SH-SY5Y (cell line): ENCODE data around the gene KIAA1958.

ENCODE experiments used
- GATA2 ChIP-seq: IDR thresholded peaks from 2 replicates; pipeline ENCODE4 v1.6.1; 2011; ENCODE audit warnings: mild to moderate bottlenecking, low read depth, low read length
- GATA3 ChIP-seq: IDR thresholded peaks from 2 replicates; pipeline ENCODE4 v1.6.1; 2011; ENCODE audit warnings: low read depth, mild to moderate bottlenecking, low read length, moderate library complexity

Gene KIAA1958

GRCh38 chr9:112486221-112487007 is at the start of gene KIAA1958:
Gene KIAA1958, plus strand, starts transcription at chr9:112486827. Its CDS starts 87,254 bp downstream, at chr9:112574081.
- TF ChIP-seq GATA3, result no peak
- TF ChIP-seq GATA2, result no peak

- no peak for TF ChIP-seq GATA3
- TF ChIP-seq GATA2, result no peak
Observed at GRCh38 chr9:112437406-112437805, 49.2 kb upstream of the KIAA1958 start.

DNA sequence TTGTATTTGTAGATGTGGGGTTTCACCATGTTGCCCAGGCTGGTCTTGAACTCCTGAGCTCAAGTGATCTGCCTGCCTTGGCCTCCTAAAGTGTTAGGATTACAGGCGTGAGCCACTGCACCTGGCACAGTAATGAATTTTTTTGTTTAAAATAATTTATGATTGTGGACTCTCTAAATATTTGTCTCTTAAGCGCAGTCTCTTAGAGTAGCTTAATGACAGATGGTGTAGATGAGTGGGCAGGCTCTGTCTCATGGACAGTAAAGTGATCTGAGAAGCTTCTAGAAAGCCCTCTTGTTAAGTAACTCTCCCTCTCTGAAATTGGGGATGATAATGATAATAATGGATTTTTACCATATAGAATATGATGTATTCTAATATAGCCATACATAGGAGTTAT is 47.5 kb upstream of the KIAA1958 start:
- TF ChIP-seq GATA3, result no peak
- TF ChIP-seq GATA2, result no peak

DNA sequence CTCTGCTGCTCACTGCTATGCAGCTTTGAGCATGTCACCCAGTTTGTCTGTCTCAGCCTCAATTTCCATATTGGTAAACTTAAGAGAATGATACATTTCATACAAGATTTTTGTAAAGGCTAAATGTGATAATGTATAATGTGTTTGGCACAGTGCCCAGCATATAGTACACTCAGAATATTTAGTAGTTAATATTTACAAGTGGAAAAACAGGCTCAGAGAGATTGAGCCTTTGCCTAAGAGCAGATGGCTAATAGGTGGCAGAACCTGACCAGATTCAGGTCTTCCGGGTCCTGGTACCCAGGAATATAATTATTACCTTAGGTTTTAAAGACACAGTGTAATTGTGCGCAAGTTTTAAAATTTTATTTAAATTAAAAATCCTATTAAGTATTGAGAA is 46.8 kb upstream of the KIAA1958 start:
- no peak for TF ChIP-seq GATA3
- no peak for TF ChIP-seq GATA2

DNA sequence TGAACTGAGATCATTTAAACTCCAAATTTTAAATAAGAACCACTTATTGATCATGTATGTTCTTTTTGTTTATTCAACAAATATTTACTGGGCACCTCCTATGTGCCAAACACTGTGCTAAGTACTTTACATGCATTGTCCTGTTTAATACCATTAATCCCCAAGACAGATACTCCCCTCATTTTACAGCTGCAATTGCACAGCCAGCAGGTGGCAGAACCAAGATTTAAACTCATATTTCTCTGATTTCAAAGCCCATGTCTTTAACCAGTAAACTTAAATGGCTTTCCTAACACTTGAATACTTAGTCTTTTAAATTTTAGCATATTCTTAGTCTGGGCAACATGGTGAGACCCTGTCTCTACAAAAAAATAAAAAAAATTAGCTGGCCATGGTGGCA is 43.4 kb upstream of the KIAA1958 start:
- TF ChIP-seq GATA2 (no peak), GATA3 (no peak)

DNA sequence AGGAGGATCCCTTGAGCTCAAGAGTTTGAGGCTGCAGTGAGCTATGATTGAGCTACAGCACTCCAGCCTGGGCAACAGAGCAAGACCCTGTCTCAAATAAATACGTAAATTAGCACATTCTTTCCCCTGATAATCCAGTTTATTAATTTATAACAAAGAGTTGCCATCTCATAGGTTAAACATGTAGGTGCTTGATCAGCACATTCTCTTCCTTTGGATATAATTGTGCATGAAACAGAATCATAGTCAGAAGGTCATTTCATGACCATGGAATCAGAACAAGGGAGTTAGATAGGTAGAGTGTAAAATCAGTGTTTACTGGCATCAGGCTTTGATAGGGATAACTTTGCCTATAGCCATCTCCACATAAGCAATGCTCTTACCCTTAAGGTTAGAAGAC is 43.0 kb upstream of the KIAA1958 start:
- no peak for TF ChIP-seq GATA3
- no peak for TF ChIP-seq GATA2

- no peak for TF ChIP-seq GATA2
- TF ChIP-seq GATA3, result no peak
Observed at GRCh38 chr9:112445196-112445595, 41.4 kb upstream of the KIAA1958 start.

DNA sequence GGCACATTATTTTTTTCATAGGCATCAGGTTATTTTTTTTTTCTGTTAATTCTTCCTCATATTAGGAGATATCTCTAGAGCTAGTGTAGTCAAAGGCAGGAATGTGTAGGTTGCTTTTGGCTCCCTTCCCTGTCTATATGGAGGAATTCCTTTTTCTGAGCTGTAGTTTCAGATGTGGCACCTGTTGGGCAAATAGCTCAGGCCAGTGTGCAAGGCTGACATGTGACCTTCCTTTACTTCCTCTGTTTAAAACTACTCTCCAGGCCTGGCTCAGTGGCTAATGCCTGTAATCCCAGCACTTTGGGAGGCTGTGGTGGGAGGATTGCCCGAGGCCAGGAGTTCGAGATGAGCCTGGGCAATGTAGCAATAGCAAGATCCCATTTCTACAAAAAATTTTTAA is 40.5 kb upstream of the KIAA1958 start:
- no peak for TF ChIP-seq GATA3
- no peak for TF ChIP-seq GATA2

DNA sequence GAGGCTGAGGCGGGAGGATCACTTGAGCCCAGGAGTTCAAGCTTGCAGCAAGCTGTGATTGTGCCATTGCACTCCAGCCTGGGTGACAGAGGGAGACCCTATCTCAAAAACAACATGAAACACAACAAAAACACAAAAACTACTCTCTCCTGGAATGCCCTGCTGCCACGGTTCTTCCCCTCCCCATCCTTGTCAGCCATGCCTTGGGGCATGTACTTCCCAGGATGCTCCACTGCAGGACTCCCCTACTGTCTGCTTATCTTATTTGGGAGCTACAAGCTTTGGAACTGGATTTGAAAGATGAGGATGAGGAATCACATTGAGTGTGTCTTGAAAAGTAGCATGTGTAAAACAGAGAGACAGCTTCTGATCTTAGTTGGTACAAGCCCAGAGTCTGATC is 40.1 kb upstream of the KIAA1958 start:
- TF ChIP-seq GATA2 (no peak), GATA3 (no peak)

DNA sequence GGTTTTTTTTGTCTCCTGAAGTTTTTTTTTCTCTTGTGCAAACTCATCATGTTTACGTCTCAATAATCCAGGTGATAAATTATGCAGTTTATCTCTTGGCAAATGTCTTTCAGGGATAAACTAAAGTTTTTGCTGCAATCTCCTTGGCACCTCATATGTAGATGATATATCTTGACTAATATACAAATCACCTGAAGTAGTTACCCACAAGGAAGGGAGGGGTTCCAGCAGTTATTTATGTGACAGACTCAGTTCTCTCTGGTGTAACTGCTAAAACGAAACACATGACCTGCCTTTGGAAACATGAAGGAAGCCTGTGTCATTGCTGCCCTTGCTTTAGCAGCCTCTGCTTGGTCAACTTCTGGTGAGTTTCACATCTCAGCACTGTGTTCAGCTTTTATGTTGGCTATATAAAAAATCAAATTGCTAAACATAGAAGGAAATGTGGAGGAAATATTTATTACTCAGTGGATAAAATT is 39.3 kb upstream of the KIAA1958 start:
- TF ChIP-seq GATA3, result no peak
- no peak for TF ChIP-seq GATA2

DNA sequence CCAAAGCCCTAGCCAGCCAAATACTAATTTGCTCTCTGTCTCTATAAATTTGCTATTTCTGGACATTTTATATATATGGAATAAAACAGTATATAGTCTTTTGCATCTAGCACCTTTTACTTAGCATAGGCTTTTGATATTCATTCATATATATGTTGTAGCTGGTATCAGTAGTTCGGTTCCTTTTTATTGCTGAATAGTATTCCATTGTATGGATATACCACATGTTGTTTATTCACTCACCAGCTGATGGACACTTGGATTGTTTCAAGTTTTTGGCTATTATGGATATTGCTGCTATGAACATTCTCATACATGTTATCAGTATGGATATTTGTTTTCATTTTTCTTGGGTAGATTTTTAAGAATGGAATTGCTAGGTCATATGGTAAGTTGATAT is 23.8 kb upstream of the KIAA1958 start:
- TF ChIP-seq GATA3 (no peak), GATA2 (no peak)

DNA sequence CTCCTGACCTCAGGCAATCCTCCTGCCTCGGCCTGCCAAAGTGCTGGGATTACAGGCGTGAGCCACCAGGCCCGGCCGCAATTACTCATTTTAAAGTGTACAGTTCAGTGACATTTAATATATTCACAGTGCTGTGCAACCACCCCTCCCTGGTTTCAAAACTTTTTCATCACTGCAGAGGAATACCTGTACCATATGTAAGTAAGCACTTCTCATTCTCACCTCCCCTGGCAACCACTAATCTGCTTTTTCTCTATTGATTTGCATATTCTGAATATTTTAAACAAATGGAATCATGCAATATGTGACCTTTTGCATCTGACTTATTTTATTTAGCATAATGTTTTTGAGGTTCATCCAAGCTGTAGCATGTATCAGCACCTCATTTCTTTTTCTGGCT is 21.3 kb upstream of the KIAA1958 start:
- no peak for TF ChIP-seq GATA3
- TF ChIP-seq GATA2, result no peak

- TF ChIP-seq GATA3 (no peak), GATA2 (no peak)
Observed at GRCh38 chr9:112472996-112473395, 13.6 kb upstream of the KIAA1958 start.

DNA sequence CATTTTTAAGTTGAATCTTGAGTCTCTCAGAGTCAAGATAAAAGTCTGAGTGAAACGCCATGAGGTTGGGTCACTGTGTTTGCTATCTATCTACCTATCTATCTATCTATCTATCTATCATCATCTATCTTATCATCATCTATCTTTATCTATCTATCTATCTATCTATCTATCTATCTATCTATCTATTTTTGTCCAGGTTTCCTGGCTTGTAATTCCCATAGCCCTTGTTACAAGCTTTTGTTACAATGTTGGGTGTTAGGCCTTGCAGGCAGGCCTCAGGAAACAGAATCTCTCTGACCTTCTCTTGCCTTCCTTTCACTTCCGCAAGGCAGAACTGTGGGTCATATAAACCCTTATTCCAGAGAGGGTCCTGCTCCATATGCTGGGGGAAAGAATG is 12.6 kb upstream of the KIAA1958 start:
- no peak for TF ChIP-seq GATA2
- no peak for TF ChIP-seq GATA3

DNA sequence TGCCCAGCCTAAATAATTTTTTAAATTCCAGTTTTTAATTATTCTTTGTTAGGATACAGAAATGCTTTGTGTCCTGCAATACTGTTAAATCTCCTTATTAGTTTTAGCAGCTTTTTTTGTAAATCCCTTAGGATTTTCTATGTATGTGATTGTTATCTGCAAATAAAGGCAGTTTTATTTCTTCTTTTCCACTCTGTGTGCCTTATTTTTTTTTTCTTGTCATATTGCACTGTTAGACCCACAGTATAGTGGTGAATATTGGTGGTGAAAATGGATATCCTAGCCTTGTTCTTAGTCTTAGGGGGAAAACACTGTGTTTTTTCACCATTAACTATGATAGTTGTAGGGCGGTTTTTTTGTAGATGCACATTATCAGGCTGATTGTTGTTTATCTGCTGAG is 11.3 kb upstream of the KIAA1958 start:
- no peak for TF ChIP-seq GATA3
- TF ChIP-seq GATA2, result no peak
